ENCODE measurements around the gene MYO7A.

MYO7A gene

GRCh38 chr11:77182542-77183430, 54.7 kb downstream of the MYO7A start:
- Histone ChIP-seq H3K79me2 (ENCODE audit: insufficient read depth, low read depth) (no peaks in the 10 kb centered on the region), H3K27ac (no peak overlapping the region), H3K9ac (no peak overlapping the region), H4K20me1 (ENCODE audit: insufficient read depth) (no peaks in the 10 kb centered on the region), H2AFZ (ENCODE audit: low read depth) (no peak overlapping the region), H3K36me3 (ENCODE audit: insufficient read depth) (no peaks in the 10 kb centered on the region), H3K4me3 (IDR thresholded peaks at IDR 0.05; ENCODE audit: insufficient read depth, low read depth, low read length) (no peak overlapping the region), H3K27me3 (ENCODE audit: insufficient read depth, low read depth) (no peaks in the 10 kb centered on the region), H3K4me2 (no peak overlapping the region), H3K4me1 (ENCODE audit: low read depth, poor library complexity, severe bottlenecking) (no peaks in the 10 kb centered on the region)
- TF ChIP-seq CTCF (conservative IDR thresholded peaks at IDR 0.05; ENCODE audit: low read depth, low read length) = no peak

GRCh38 chr11:77183431-77183984, 55.5 kb downstream of the MYO7A start:
- no peak overlapping the region for H2AFZ ChIP-seq (ENCODE audit: low read depth)
- no peaks in the 10 kb centered on the region for H3K27me3 ChIP-seq (ENCODE audit: insufficient read depth, low read depth)
- H3K4me2 ChIP-seq = no peak overlapping the region
- H3K9ac ChIP-seq = no peak overlapping the region
- H3K36me3 ChIP-seq (ENCODE audit: insufficient read depth) = no peaks in the 10 kb centered on the region
- no peak overlapping the region for H3K27ac ChIP-seq
- H3K4me3 ChIP-seq (IDR thresholded peaks at IDR 0.05; ENCODE audit: insufficient read depth, low read depth, low read length) = no peak overlapping the region
- no peaks in the 10 kb centered on the region for H4K20me1 ChIP-seq (ENCODE audit: insufficient read depth)
- TF ChIP-seq CTCF (conservative IDR thresholded peaks at IDR 0.05; ENCODE audit: low read depth, low read length) = no peak
- H3K4me1 ChIP-seq (ENCODE audit: low read depth, poor library complexity, severe bottlenecking) = no peaks in the 10 kb centered on the region
- H3K79me2 ChIP-seq (ENCODE audit: insufficient read depth, low read depth) = no peaks in the 10 kb centered on the region

- H4K20me1 ChIP-seq (ENCODE audit: insufficient read depth) = no peaks in the 10 kb centered on the region
- no peak overlapping the region for H3K4me3 ChIP-seq (IDR thresholded peaks at IDR 0.05; ENCODE audit: insufficient read depth, low read depth, low read length)
- H3K4me2 ChIP-seq = no peak overlapping the region
- no peaks in the 10 kb centered on the region for H3K4me1 ChIP-seq (ENCODE audit: low read depth, poor library complexity, severe bottlenecking)
- H3K27me3 ChIP-seq (ENCODE audit: insufficient read depth, low read depth) = no peaks in the 10 kb centered on the region
- no peaks in the 10 kb centered on the region for H3K36me3 ChIP-seq (ENCODE audit: insufficient read depth)
- H3K79me2 ChIP-seq (ENCODE audit: insufficient read depth, low read depth) = no peaks in the 10 kb centered on the region
- no peak overlapping the region for H3K9ac ChIP-seq
- no peak overlapping the region for H2AFZ ChIP-seq (ENCODE audit: low read depth)
- no peak overlapping the region for H3K27ac ChIP-seq
- no peak for TF ChIP-seq CTCF (conservative IDR thresholded peaks at IDR 0.05; ENCODE audit: low read depth, low read length)
Measured at GRCh38 chr11:77184136-77184860, 56.3 kb downstream of the MYO7A start.

- no peak overlapping the region for H3K4me2 ChIP-seq
- no peaks in the 10 kb centered on the region for H3K27me3 ChIP-seq (ENCODE audit: insufficient read depth, low read depth)
- no peaks in the 10 kb centered on the region for H3K79me2 ChIP-seq (ENCODE audit: insufficient read depth, low read depth)
- H2AFZ ChIP-seq (ENCODE audit: low read depth) = no peak overlapping the region
- H3K9ac ChIP-seq = no peak overlapping the region
- no peak overlapping the region for H3K4me3 ChIP-seq (IDR thresholded peaks at IDR 0.05; ENCODE audit: insufficient read depth, low read depth, low read length)
- no peak overlapping the region for H3K27ac ChIP-seq
- H3K36me3 ChIP-seq (ENCODE audit: insufficient read depth) = no peaks in the 10 kb centered on the region
- no peaks in the 10 kb centered on the region for H3K4me1 ChIP-seq (ENCODE audit: low read depth, poor library complexity, severe bottlenecking)
- H4K20me1 ChIP-seq (ENCODE audit: insufficient read depth) = no peaks in the 10 kb centered on the region
- TF ChIP-seq CTCF (conservative IDR thresholded peaks at IDR 0.05; ENCODE audit: low read depth, low read length) = no peak
Measured at GRCh38 chr11:77186302-77186701, 58.3 kb downstream of the MYO7A start.
